GM18507 (cell line): ENCODE measurements around the gene SMCHD1.

Source experiments
- DNase-seq: peaks from one replicate; pipeline ENCODE4 v3.0.0; 2011; ENCODE audit warnings: low read depth; ENCODE audit not compliant: insufficient read length; ENCODE audit errors: extremely low spot score
- FAIRE-seq: peaks from 2 replicates; lab custom pipeline; 2011; peaks lifted over from hg19 to GRCh38; lab: Jason Lieb, UNC

The SMCHD1 gene

GRCh38 chr18:2655178-2655953, at the start of gene SMCHD1:
Gene SMCHD1, plus strand, starts transcription at chr18:2655726. Its CDS starts 350 bp downstream, at chr18:2656076.
- DNase-seq (peak; percentile 65), FAIRE-seq (peak; percentile 75)

DNA sequence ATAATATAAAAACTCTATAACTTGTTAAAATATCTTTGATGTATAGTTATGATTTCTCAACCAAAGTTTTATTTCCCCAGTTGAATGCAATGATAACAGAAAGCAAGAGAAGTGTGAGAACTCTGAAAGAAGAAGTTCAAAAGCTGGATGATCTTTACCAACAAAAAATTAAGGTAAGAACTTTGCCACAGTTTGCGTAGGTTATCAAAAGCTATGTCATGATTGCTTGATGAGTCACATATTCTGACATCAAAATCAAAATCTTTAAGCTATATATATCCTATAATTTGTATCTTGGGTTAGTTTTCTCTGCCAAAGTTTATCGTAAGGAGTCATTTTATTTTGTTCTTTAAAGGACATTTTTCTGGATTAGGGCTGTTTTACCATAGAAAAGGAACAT, 49.2 kb upstream of the SMCHD1 start:
- DNase-seq, result no peak
- FAIRE-seq, result peak; percentile 59

DNA sequence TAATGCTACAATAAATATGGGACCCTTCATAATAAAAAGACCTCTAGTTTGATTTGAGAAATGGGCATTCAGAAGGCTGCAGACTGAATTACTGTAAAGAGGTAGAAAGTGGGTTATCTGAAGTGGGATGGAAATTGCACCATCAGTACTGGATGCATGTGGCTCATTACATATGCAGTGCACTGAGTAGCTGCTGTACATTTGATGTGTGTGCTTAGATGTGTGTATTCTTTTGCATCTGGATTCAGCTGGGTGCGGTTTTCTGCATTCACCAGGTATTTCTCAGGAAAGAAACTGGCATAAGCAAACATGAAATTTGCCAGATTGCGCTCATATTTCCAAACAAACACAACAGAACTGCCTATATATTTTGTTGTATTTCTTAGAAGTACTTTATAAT, 45.9 kb upstream of the SMCHD1 start:
- no peak for DNase-seq
- FAIRE-seq, result no peak

DNA sequence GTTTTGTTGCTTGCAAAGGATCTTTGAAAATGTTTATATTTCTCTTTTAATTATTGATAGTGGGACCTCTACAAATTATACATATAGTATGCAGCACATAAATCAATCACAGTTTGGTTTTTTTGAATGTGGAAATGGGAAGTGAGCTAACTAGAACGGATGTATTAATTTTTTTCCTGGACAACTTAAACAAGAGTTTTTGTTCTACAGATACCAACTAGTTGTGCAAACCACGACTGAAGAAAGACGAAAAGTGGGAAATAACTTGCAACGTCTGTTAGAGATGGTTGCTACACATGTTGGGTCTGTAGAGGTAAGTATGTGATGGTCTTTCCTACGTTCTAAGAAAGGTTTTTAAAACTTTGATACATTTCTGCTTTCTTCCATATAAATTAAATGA, 45.0 kb upstream of the SMCHD1 start:
- DNase-seq (no peak), FAIRE-seq (no peak)

DNA sequence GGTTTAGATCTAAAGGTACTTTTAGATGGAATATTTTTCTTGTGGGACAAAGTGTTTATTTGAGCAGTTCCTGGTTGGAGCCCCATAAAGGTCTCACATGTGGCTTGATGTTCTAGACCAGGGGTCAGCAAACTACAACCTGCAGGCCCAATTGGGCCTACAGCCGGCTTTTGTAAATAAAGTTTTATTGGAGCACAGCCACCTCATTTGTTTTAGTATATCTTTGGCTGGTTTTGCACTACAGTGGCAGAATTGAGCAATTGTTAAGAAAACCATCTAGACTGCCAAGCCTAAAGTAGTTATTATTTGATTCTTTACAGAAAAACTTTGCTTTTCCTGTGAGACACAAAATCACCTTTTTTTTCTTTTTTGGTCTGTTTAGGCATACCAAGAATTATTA, 42.5 kb upstream of the SMCHD1 start:
- FAIRE-seq, result no peak
- DNase-seq, result no peak

- DNase-seq (no peak), FAIRE-seq (no peak)
These were observed 38.0 kb upstream of the SMCHD1 start for GRCh38 chr18:2617401-2617998.

GRCh38 chr18:2618009-2618408, 37.5 kb upstream of the SMCHD1 start:
- DNase-seq (no peak), FAIRE-seq (no peak)

DNA sequence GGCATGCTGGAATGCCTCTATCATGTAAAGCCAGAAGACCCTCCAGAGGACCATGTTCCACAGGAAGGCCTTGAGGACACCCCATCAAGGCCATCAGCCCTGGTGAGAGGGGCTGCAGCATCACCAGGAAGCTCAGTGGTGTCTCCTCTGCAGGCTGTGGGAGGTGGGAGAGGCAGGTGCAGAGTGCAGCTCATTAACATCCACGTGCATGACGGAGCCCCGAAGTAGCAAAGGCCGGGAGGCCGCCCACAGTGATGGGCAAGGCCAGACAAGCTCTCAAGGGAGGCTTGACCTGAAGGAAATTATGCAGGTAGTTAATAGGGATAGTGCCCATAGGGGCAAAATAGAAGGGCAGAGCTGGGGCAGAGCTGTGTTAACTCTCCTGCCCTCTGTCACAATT, 30.3 kb upstream of the SMCHD1 start:
- FAIRE-seq (no peak), DNase-seq (no peak)

GRCh38 chr18:2627821-2628276, 27.7 kb upstream of the SMCHD1 start:
- no peak for DNase-seq
- no peak for FAIRE-seq

DNA sequence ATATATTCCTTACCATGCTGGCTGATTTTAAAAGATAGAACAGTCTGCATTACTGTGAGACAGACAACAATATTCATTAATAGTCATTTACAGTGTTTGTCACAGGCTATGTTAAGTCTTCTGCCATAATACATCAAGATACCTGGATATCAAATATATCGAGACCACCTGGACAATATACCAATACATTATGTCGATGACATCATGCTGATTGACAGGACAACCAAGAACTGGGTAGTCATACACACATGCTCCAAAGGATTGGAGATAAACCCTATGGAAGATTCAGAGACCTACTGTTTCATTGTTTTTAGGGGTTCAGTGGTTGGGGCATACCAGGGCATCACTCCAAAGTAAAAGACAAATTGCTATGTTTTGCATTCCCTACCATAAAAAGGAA, 26.5 kb upstream of the SMCHD1 start:
- FAIRE-seq (no peak), DNase-seq (no peak)

GRCh38 chr18:2635586-2635985, 19.9 kb upstream of the SMCHD1 start:
- DNase-seq, result no peak
- no peak for FAIRE-seq

- FAIRE-seq (no peak), DNase-seq (no peak)
These were observed 19.3 kb upstream of the SMCHD1 start for GRCh38 chr18:2636126-2636631.

- no peak for DNase-seq
- peak; percentile 93 for FAIRE-seq
These were observed 13.9 kb upstream of the SMCHD1 start for GRCh38 chr18:2641638-2642037.

DNA sequence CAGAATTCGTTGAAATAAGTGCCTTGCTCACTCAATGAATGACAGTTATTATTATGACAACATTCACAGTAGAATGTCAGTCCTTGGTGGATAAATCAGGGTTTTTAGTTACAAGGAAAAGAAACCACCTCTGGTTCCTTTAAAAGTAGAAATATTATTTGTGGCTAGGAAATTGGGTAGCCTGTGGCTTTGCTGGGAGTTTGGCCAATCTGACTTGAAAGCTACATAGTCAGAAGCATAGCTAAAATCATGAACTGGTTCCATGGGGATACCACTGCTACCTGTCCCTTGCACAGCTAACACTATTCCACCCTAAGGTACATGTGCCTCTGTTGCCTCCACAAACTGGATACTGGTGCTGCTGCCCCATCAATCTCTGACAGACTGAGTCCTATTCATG, 12.8 kb upstream of the SMCHD1 start:
- no peak for DNase-seq
- FAIRE-seq, result peak; percentile 46

DNA sequence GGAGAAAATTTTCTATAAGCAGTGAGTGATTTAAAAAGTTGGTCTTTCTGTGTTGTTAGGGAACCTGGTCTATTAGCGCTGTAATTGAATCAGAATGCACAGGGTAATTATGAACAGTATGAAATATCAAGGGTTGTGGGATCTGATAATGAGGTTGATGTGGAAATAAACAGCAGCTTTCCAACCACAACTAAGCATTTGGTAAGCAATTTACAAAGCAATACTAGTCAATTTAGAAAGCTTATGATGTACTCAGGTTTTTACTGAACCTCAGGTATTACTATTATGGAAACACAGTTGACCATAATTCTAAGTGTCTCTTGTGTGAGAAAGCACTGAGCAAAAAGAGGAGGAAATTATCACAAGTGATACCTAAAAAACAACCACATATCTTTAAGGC, 11.0 kb upstream of the SMCHD1 start:
- no peak for DNase-seq
- no peak for FAIRE-seq

- FAIRE-seq (no peak), DNase-seq (no peak)
These were observed 3.5 kb upstream of the SMCHD1 start for GRCh38 chr18:2651981-2652380.

- no peak for DNase-seq
- no peak for FAIRE-seq
These were observed 2.1 kb upstream of the SMCHD1 start for GRCh38 chr18:2653467-2653866.

GRCh38 chr18:2654169-2654927, 1.2 kb upstream of the SMCHD1 start:
- no peak for DNase-seq
- peak; percentile 15 for FAIRE-seq

DNA sequence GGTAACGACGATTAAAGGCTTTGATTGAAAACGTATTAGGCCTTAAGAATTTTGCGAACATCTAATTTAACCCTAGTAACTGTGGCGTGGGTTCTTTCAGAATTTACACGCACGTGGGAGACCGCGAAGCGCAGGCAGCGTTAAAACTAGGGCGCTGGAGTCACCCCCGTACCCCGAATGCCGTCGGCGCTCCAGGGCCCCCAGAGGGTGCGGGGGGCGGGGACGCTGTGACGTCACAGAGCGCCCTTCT, 673 bp upstream of the SMCHD1 start:
- peak; percentile 49 for FAIRE-seq
- DNase-seq, result peak; percentile 25

DNA sequence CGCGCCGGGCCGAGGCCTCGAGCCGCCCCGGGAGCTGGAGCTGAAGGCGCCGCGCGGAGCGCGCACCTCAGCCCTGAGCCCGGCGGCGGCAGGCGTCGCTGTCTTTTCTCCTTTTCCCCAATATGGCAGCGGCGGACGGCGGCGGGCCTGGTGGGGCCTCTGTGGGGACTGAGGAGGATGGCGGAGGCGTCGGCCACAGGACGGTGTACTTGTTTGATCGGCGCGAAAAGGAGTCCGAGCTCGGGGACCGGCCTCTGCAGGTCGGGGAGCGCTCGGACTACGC, 369 bp downstream of the SMCHD1 start:
- FAIRE-seq, result no peak

More for the DNA sequence above, 369 bp downstream of the SMCHD1 start:
- DNase-seq, result no peak
